Ovary (tissue), 9 donors: ENCODE measurements around the gene RAB37. TPM values are rescaled to one million over a fixed set of nuclear protein-coding genes. Genes with fewer than 3 reads are reported as not detected.

Experiments used
- DNase-seq, 5 donors: peaks; one replicate each; pipeline ENCODE4 v3.0.0-alpha.2; 2019 to 2020
- H3K27ac ChIP-seq, 2 donors: fragments of 200-600 bp; one replicate each; pipeline versions ENCODE4 v1.5.1 to v1.8.0; 2019 to 2022
- H3K27me3 ChIP-seq: fragments of 200-600 bp; one replicate; pipeline ENCODE4 v1.8.0; 2022
- H3K36me3 ChIP-seq: fragments of 200-600 bp; sonication (generic); one replicate; pipeline ENCODE4 v1.5.1; 2019
- H3K4me1 ChIP-seq: one replicate; pipeline ENCODE4 v1.8.1; 2013; ENCODE audit warnings: mild to moderate bottlenecking, moderate library complexity; ENCODE audit not compliant: insufficient read depth
- H3K4me3 ChIP-seq: fragments of 200-600 bp; sonication (generic); one replicate; pipeline ENCODE4 v1.5.1; 2017
- H3K9me3 ChIP-seq, 2 donors: fragments of 200-600 bp in 1 of 2; sonication (generic) in 1 of 2; one replicate each; pipeline versions ENCODE4 v1.5.1 to v1.8.1; 2013 to 2019; ENCODE audit warnings: mild to moderate bottlenecking in 1 of 2, moderate library complexity in 1 of 2
- EP300 ChIP-seq: sonication (generic); formaldehyde crosslinking; IDR thresholded peaks from one replicate; pipeline ENCODE4 v1.6.1; 2017; ENCODE audit warnings: antibody characterized with exemption
- POLR2A ChIP-seq: fragments of 450-650 bp; IDR thresholded peaks from one replicate; pipeline ENCODE4 v1.6.1; 2017; ENCODE audit warnings: antibody characterized with exemption, mild to moderate bottlenecking, moderate library complexity
- WGBS, 3 donors: extraction: QIAGEN DNeasy Blood & Tissue Kit in 1 of 3; methylation state at CpG; one replicate each; pipeline versions ENCODE4 v1.1.5 to v1.1.7; 2013 to 2017; 5-methylcytosine and 5-hydroxymethylcytosine counted together
- intact Hi-C, 4 donors: fragments of 100-400 bp; cut with DNase I; formaldehyde crosslinking; loops; one replicate each; pipeline versions ENCODE4 v1.11.0 to v1.15.1; 2022 to 2023
- polyA plus RNA-seq, 2 donors: library from polyadenylated mRNA; stranded (reverse); fragments of 200-250 nt in 1 of 2; fragments of 350-450 nt in 1 of 2; fragmentation: Illumina TruSeq in 1 of 2; extraction: RNeasy Lipid Tissue Mini Kit (QIAGEN cat#74804) in 1 of 2; gene quantifications; one replicate each; pipeline ENCODE4 v1.2.3, GENCODE V29; 2013 to 2014
- total RNA-seq, 7 donors: library from RNA; depleted of rRNA in 2 of 7; stranded (reverse); fragments of >200 nt in 2 of 7; fragmentation: NEBNext Ultra II Directional in 3 of 7; extraction: Animal tissue kit (Norgen Biotek cat#: 25700) in 3 of 7; gene quantifications; one replicate each; pipeline versions ENCODE4 v1.1.0 to v1.2.4, GENCODE V29; 2016 to 2023
- TF ChIP-seq, protein P1 (sequence below), 3 donors: fragments of 450-650 bp in 2 of 3; fragments of 200-600 bp in 1 of 3; IDR thresholded peaks; one replicate each; pipeline versions ENCODE4 v1.5.1 to v1.8.0; 2016 to 2022; ENCODE audit warnings: antibody characterized with exemption in 3 of 3, mild to moderate bottlenecking in 1 of 3
- donor health status: DM: no; HTN: no; CAD: no; lungs with moderate emphysema.
- donor health status: DM: no; HTN: no; CAD: no.
- donor health status: Bipolar disorder and iron deficiency.
- donor health status: DM: yes; HTN: yes; CAD: no.
- donor health status: DM: no; HTN: no; CAD: no.
- donor health status: DM: yes; HTN: yes; CAD: no.

The RAB37 gene
- total and polyA plus RNA-seq, 9 donors: 0.45 to 2.4 (median 0.58) TPM; not detected in 2

DNA sequence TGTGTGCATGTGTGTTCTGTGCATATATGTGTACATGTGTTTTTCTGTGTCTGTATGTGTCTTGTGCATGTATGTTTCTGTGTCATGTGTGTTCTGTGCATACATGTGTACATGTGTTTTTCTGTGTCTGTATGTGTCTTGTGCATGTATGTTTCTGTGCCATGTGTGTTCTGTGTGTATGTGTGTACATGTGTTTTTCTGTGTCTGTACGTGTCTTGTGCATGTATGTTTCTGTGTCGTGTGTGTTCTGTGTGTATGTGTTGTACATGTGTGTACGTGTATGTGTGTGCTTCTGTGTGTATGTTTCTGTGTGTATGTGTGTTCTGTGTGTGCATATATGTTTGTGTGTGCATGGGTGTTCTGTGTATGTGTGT is 8.4 kb upstream of the RAB37 start:
- Histone ChIP-seq H3K27me3 (no peaks in the 10 kb centered on the region), H3K4me1 (no peaks in the 10 kb centered on the region), H3K9me3 (no peaks in the 10 kb centered on the region), H3K4me3 (no peak overlapping the region), H3K36me3 (no peaks in the 10 kb centered on the region), H3K27ac (no peak overlapping the region)
- no peak for TF ChIP-seq POLR2A
- TF ChIP-seq, protein P1, sequence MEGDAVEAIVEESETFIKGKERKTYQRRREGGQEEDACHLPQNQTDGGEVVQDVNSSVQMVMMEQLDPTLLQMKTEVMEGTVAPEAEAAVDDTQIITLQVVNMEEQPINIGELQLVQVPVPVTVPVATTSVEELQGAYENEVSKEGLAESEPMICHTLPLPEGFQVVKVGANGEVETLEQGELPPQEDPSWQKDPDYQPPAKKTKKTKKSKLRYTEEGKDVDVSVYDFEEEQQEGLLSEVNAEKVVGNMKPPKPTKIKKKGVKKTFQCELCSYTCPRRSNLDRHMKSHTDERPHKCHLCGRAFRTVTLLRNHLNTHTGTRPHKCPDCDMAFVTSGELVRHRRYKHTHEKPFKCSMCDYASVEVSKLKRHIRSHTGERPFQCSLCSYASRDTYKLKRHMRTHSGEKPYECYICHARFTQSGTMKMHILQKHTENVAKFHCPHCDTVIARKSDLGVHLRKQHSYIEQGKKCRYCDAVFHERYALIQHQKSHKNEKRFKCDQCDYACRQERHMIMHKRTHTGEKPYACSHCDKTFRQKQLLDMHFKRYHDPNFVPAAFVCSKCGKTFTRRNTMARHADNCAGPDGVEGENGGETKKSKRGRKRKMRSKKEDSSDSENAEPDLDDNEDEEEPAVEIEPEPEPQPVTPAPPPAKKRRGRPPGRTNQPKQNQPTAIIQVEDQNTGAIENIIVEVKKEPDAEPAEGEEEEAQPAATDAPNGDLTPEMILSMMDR (IDR thresholded peaks at IDR 0.05): no peak
- intact Hi-C loops: no loop called here
- WGBS, 3 donors: 86 to 93% (median 92%) methylated on average over 3 of the region's 3 CpGs
- DNase-seq: no peak

DNA sequence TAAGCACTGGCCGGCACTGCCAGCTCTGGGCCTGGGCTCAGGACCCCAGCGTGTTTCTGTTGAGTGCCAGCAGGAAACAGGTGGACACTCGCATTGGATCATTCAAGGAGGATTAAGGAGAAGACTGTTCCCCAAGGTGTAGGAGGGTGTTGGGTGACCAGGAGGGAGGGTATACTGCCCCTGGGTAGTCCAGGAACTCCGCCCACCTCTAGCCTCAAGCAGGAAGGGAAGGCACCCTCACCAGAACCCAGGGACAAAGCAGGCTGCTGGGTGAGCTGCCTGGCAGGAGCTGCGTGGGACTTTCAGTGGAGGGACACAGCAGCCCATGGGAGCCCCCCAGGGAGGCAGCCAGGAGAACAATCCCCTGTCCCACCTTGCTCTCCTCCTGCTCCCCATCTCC is 7.7 kb upstream of the RAB37 start:
- TF ChIP-seq POLR2A (no peak), EP300 (no peak)
- TF ChIP-seq, protein P1 (IDR thresholded peaks at IDR 0.05): no peak
- Histone ChIP-seq H3K36me3 (no peaks in the 10 kb centered on the region), H3K9me3 (no peaks in the 10 kb centered on the region), H3K4me1 (no peaks in the 10 kb centered on the region), H3K27ac (no peak overlapping the region), H3K4me3 (no peak overlapping the region), H3K27me3 (no peaks in the 10 kb centered on the region)
- intact Hi-C loops: no loop called here
- no peak for DNase-seq
- WGBS, 3 donors: 89 to 93% (median 90%) methylated on average over 5 of the region's 5 CpGs

DNA sequence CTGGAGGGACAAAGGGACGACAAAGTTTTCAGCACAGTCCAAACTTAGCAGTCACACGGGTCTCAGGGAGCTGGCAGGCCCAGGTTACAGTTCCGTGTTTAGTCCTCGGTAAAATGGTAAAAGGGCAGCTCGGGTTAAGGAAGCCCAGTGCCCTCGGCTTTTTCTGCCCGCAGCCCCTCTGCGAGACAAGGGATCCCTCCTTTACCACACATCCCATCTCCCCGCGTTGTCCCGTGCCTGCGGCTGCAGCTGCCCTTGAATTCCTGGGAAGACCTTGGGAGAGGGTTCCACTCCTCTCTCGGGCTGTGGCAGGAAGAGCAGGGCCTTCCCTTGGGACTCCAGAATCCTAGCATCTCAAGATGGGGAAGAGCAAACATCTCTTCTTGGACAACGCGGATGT is 7.2 kb upstream of the RAB37 start:
- intact Hi-C loops: no loop called here
- Histone ChIP-seq H3K27ac (no peak overlapping the region), H3K36me3 (no peaks in the 10 kb centered on the region), H3K9me3 (no peaks in the 10 kb centered on the region), H3K4me1 (no peaks in the 10 kb centered on the region), H3K4me3 (no peak overlapping the region), H3K27me3 (no peaks in the 10 kb centered on the region)
- DNase-seq: no peak
- WGBS, 3 donors: 58 to 68% (median 66%) methylated on average over 15 of the region's 15 CpGs
- no peak for TF ChIP-seq EP300
- TF ChIP-seq, protein P1 (IDR thresholded peaks at IDR 0.05): no peak
- TF ChIP-seq POLR2A: no peak

DNA sequence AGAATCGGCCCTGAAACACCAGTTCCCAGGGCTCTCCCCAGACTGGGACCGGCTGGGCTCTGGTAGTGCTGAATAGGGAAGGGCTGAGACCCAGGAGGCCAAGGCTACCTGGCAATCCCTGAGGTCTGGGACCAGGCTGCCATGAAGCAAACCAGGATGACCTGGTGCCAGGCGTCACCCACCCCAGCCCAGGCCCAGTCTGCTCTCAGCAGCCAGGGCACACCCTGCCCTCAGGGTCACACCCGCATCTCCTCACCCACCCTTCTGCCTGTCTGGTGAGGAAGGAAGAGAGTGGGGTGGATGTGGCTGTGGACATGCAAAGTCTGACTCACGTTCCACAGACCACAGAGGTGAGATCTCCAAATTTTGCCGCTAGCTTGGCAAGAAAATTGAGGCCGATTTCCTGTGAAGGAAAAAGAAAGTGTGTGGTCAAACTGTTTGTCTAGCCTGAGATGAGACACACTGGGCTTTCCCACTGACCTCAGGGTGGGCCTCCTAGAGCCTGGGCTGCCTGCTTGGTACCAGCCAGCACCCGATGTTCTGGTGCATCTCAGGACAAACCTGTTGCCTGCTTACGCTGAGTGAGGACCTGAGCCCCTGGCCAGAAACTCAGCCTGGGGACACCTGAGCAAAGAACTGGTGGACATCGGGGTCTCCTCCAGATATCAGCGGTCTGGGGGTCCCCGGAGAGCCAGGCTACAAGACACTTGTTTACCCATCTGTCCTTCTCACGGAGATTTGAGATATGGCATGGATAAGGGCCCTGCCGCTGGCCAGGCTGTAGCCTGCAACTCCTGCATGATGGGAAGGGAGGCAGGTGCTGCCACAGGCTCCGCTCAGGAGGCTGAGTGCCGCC is 6.3 kb upstream of the RAB37 start:
- 81 to 84% (median 82%) methylated on average over 16 of the region's 16 CpGs for WGBS, 3 donors
- Histone ChIP-seq H3K9me3 (no peaks in the 10 kb centered on the region), H3K36me3 (no peaks in the 10 kb centered on the region), H3K27ac (no peak overlapping the region), H3K27me3 (no peaks in the 10 kb centered on the region), H3K4me3 (no peak overlapping the region), H3K4me1 (no peaks in the 10 kb centered on the region)
- no peak for TF ChIP-seq POLR2A
- no peak for TF ChIP-seq EP300
- TF ChIP-seq, protein P1 (IDR thresholded peaks at IDR 0.05): no peak
- intact Hi-C loops: no loop called here
- DNase-seq: no peak
